H4 (cell line): ENCODE data around the gene ELAPOR1. TPM values are rescaled to one million over a fixed set of nuclear protein-coding genes. Genes with fewer than 3 reads are reported as not detected.

Experiments used
- DNase-seq: peaks from one replicate; pipeline ENCODE4 v3.0.0-alpha.2; 2015; ENCODE audit warnings: low spot score
- total RNA-seq: library from RNA; depleted of rRNA; stranded (reverse); fragments of >200 nt; shearing (Covaris generic); gene quantifications from 2 replicates; pipeline ENCODE4 v1.2.3, GENCODE V29; 2014

The ELAPOR1 gene
- total RNA-seq, 1 experiment from 2014 or later, result 1.1 TPM

- no peak for DNase-seq
Observed at GRCh38 chr1:109096120-109096519, 17.8 kb upstream of the ELAPOR1 start.

DNA sequence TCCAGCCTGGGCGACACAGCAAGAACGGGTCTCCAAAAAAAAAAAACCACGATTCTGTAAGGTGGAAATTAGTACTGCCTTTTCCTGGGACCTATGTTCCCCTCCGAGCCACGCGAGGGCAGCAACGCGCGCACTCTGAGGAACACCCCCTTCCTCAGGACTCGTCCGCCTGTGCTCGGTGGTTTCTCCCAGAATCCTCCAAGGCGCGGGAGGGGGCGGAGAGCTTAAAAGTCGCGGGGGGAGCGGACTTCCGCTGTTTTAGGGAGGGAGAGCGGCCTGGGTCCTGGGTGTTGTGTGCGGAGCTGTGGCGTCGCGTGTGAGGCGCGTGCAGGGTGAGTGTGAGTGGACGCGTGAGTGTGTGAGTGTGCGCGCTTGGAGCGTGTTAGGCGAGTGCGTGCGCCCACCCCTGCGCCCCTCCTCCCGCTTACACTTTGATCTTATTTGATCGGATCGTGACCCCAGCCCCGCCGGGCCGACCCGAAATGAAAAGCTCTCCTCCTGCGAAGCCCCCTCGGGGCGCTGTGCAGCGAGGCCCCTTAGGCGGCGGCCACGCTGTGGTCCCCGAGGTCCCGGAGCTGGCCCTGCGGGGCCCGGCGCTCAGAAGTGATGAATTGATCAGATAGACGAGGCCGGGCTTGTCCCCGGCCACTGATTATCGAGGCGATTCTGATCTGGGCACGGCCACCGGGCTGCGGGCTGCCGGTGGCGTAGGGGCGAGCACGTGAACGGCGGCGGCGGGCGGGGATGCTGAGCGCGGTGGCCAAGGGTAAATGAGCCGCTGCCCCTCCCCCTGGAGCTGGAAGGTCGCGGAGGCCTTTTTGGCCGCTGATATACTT lies 13.8 kb upstream of the ELAPOR1 start:
- peak; percentile 96 for DNase-seq

DNA sequence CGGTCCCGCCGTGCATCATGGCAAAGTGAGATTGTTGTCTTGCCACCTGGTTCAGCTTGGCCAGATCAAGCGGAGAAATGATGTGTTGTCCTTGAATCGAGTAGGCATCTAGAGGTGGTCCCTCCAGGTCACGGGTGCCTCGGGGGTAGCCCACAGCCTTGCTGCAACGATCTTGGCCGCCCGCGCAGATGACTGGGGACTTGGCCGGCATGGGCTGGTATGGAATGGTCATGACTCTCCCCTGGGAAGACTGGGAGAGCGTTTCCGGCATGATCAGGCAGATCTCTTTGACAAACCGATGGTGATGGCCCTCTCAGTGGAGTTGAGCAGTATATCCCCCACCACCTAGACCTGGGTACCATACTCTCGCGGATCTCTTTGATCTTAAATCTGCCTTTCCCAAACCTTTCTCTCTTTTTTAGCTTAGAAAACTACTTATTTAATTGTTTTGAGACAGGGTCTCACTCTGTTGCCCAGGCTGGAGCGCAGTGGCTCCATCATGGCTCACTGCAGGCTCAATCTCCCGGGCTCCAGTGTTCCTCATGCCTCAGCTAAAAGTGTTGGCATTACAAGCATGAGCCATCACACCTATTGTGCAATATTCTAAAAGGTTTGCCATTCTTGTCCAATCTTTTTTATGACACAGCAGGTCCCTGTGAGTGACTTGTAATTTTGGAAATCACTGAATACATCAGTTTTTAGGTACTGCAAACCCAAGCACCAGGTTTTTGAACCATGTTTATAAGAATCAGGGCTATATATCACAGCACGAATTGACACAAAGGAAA lies 9.4 kb upstream of the ELAPOR1 start:
- DNase-seq, result no peak

- no peak for DNase-seq
Observed at GRCh38 chr1:109105881-109106280, 8.0 kb upstream of the ELAPOR1 start.

GRCh38 chr1:109107785-109108184 lies 6.1 kb upstream of the ELAPOR1 start:
- DNase-seq, result no peak

- DNase-seq, result no peak
Observed at GRCh38 chr1:109109906-109110305, 4.0 kb upstream of the ELAPOR1 start.

- DNase-seq, result no peak
Observed at GRCh38 chr1:109111386-109112055, 2.4 kb upstream of the ELAPOR1 start.

DNA sequence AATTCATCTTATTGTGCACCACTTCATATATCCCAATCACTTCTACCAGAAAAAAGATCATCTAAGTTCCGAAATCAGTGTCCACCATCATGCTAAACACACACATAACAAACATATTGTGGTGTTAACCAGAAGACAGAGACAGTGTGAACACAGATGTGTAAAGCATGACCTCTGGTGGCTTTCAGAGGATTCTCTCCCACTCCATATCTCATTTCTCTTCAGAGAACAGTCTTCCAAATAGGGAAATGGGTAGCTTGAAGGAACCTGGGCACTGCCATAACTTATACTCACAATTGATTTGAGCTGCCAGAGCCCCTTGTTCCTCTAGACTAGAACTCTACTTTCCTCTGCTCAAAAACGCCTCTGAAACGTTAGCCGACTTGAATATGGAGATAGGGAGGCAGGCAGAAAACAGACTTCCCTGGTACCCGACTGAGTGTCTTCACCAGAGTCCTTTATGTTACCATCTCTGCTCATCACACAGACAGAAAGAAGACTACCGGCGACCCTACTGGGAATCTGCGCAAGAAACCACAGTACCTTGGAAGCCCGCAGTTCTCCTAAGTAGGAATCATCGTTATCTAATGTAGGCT lies 1.8 kb upstream of the ELAPOR1 start:
- peak; percentile 43 for DNase-seq

GRCh38 chr1:109112652-109113285 lies 1.1 kb upstream of the ELAPOR1 start:
- peak; percentile 62 for DNase-seq

- no peak for DNase-seq
Observed at GRCh38 chr1:109114342-109114674, 393 bp downstream of the ELAPOR1 start.

DNA sequence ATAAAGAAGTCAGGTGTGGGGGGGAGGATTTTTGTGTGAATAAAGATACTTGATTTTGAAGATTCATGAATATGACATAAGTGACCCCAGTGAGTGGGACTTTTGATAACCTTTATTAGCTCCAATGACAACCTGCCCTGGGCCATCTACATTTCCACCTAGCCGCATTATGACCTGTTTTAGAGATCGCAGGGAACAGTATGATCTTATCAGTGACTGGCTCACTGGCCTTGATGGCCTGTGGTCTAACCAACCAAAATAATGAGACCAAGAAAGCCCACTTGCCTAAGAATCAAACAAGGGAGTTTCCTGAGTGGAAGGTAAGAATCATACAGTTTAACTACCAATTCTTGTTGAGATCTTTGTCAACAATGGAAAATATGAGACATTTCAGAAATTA lies 1.8 kb downstream of the ELAPOR1 start:
- no peak for DNase-seq

GRCh38 chr1:109116286-109116685 lies 2.4 kb downstream of the ELAPOR1 start:
- DNase-seq, result no peak

- DNase-seq, result no peak
Observed at GRCh38 chr1:109118089-109118488, 4.2 kb downstream of the ELAPOR1 start.

DNA sequence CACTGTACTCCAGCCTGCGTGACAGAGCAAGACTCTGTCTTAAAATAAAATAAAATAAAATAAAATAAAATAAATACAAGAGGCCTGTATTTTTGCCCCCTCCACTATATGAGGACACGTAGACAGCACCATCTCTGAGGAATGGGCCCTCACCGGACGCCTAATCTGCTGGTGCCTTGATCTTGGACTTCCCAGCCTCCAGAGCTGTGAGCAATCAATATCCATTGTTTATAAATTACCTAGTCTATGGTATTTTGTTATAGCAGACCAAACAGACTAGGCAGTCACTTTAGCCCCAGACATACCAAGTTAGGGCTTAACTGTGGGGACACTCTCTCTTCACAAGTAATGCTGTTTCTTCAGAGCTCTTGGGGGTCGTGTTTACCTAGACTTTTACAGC lies 6.4 kb downstream of the ELAPOR1 start:
- DNase-seq, result no peak

GRCh38 chr1:109131059-109131458 lies 17.1 kb downstream of the ELAPOR1 start:
- no peak for DNase-seq

- DNase-seq, result no peak
Observed at GRCh38 chr1:109131800-109132199, 17.9 kb downstream of the ELAPOR1 start.

GRCh38 chr1:109133002-109133706 lies 19.2 kb downstream of the ELAPOR1 start:
- DNase-seq, result no peak

DNA sequence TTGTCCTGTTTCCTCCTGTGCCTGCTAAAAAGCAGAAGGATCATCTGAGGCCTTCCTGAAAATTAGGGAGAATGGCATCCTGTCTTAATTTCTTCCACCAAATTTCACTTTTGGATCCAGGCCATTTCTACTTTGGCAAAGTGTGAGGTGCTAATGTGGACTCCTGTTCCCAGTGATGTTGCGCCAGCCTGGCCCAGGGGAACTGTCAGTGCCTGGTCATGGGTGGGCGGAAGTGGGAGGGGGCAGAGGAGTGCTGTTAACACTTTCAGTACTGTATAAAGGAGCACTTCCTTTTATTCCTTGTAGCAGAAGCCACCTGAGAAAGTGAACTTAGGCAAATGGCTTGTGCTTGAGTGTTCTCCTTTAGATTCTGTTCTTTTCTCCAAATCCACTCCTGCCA lies 19.9 kb downstream of the ELAPOR1 start:
- DNase-seq, result no peak

- DNase-seq, result no peak
Observed at GRCh38 chr1:109134423-109134822, 20.5 kb downstream of the ELAPOR1 start.

DNA sequence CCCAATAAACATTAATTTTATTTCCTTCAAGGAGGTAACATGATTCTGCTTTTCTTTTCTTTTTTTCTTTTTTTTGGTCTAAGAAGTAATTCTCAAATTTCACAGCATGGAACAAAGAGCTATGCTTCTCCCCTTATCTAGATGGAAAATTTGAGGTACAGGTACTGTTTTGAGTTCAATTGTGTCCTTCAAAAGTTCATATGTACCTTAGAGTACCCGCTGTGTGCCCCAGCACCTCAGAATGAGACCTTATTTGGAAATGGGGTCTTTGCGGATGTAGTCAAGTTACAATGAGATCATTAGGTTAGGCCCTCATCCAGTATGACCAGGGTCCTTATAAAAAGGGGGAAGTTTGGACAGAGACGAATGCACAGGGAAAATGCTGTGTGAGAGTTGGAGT lies 22.0 kb downstream of the ELAPOR1 start:
- DNase-seq, result no peak

GRCh38 chr1:109136766-109137165 lies 22.9 kb downstream of the ELAPOR1 start:
- no peak for DNase-seq
